Esophagus squamous epithelium (tissue), 5 donors: ENCODE measurements around the gene HK2. TPM values are rescaled to one million over a fixed set of nuclear protein-coding genes. Genes with fewer than 3 reads are reported as not detected.

ENCODE experiments used
- DNase-seq: peaks from one replicate; lab custom pipeline; 2025; lab: John Stamatoyannopoulos, UW
- H3K27ac ChIP-seq, 4 donors: fragments of 200-600 bp; sonication (generic); one replicate each; pipeline ENCODE4 v1.5.1; 2016 to 2019; ENCODE audit warnings: mild to moderate bottlenecking in 1 of 4
- H3K27me3 ChIP-seq, 4 donors: fragments of 200-600 bp; sonication (generic); 1 replicate in 3 of 4; 2 replicates in 1 of 4; pipeline versions ENCODE4 v1.5.1 to v1.6.0; 2017 to 2021; ENCODE audit warnings: antibody characterized with exemption in 1 of 4
- H3K36me3 ChIP-seq, 3 donors: fragments of 200-600 bp; sonication (generic); one replicate each; pipeline ENCODE4 v1.5.1; 2016 to 2019
- H3K4me1 ChIP-seq, 3 donors: fragments of 200-600 bp; sonication (generic); one replicate each; pipeline ENCODE4 v1.5.1; 2017 to 2019
- H3K4me3 ChIP-seq, 4 donors: fragments of 200-600 bp; sonication (generic); 1 replicate in 3 of 4; 2 replicates in 1 of 4; pipeline ENCODE4 v1.5.1; 2016 to 2019; ENCODE audit warnings: mild to moderate bottlenecking in 2 of 4, moderate library complexity in 1 of 4
- H3K9me3 ChIP-seq, 3 donors: fragments of 200-600 bp; sonication (generic); one replicate each; pipeline ENCODE4 v1.5.1; 2016 to 2019
- POLR2A ChIP-seq, 4 donors: fragments of 450-650 bp; IDR thresholded peaks; one replicate each; pipeline ENCODE4 v1.6.1; 2017; ENCODE audit warnings: antibody characterized with exemption in 4 of 4, mild to moderate bottlenecking in 4 of 4, moderate library complexity in 3 of 4
- WGBS, 2 donors: methylation state at CpG; one replicate each; pipeline ENCODE4 v1.1.5; 2018; 5-methylcytosine and 5-hydroxymethylcytosine counted together
- intact Hi-C: fragments of 100-400 bp; cut with DNase I; formaldehyde crosslinking; loops from one replicate; pipeline ENCODE4 v1.15.0; 2022
- total RNA-seq, 4 donors: library from RNA; depleted of rRNA; stranded (reverse); fragments of >200 nt; gene quantifications; one replicate each; pipeline ENCODE4 v1.1.0, GENCODE V29; 2016
- TF ChIP-seq, protein P1 (sequence below), 6 experiments: fragments of 450-650 bp in 4 of 6; fragments of 200-600 bp in 2 of 6; sonication (generic) in 2 of 6; IDR thresholded peaks; one replicate each; pipeline ENCODE4 v1.5.1; 2016 to 2019; ENCODE audit warnings: antibody characterized with exemption in 6 of 6, mild to moderate bottlenecking in 4 of 6, moderate library complexity in 4 of 6
- donor health status: DM: yes; HTN: yes; CAD: no.

The HK2 gene
- total RNA-seq, 4 donors from 2014 or later = 11.2 to 45.4 (median 25.1) TPM

DNA sequence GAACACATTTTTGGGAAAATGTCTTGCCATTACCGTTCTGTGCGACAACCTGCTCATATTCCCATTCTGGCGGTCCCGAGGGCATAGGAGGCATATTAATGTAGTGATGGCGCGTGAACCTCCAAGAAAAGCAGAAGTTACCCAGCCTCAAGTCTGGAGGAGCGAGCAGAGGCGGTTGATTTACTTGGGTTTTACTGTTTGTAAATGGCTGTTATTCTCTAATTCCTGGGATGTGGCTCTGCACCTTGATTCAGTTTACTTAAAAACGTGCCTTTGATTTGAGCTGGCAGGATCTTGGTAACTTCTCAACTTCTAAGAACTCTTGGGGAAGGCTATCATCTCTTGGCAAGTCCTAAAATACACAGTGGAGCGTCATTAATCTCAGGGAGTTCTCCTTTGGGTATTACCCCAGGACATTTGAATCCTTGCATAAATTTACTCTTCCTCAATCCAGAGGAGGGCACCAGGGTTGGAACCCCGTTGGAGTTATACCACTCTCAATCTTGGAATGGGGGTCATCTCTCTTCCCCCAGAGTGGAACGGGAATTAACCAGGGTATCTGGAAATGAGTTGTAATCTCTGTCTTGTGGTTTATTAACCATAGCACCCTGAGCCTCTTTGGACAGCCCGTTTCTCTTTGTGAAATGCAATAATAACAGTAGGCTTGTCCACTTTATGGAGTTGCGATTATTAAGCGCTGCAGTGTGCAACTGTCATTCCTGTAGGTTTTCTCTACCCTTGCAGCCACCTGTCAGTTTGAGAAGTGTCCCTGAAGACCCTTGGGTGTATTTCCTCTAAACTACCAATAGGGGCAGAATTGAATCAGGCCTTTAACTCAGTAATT, 2.1 kb downstream of the HK2 start:
- no peaks in the 10 kb centered on the region for H3K9me3 ChIP-seq
- peaks cover 3 to 42% (median 16%) of the 10 kb centered on the region in 3 donors for H3K4me1 ChIP-seq
- H3K4me3 ChIP-seq = peak overlapping the region; percentile 51 to 81 (median 65)
- no peak for DNase-seq
- TF ChIP-seq POLR2A (IDR thresholded peaks at IDR 0.05) = no peak
- TF ChIP-seq, protein P1, sequence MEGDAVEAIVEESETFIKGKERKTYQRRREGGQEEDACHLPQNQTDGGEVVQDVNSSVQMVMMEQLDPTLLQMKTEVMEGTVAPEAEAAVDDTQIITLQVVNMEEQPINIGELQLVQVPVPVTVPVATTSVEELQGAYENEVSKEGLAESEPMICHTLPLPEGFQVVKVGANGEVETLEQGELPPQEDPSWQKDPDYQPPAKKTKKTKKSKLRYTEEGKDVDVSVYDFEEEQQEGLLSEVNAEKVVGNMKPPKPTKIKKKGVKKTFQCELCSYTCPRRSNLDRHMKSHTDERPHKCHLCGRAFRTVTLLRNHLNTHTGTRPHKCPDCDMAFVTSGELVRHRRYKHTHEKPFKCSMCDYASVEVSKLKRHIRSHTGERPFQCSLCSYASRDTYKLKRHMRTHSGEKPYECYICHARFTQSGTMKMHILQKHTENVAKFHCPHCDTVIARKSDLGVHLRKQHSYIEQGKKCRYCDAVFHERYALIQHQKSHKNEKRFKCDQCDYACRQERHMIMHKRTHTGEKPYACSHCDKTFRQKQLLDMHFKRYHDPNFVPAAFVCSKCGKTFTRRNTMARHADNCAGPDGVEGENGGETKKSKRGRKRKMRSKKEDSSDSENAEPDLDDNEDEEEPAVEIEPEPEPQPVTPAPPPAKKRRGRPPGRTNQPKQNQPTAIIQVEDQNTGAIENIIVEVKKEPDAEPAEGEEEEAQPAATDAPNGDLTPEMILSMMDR (IDR thresholded peaks at IDR 0.05) = peak; percentile 48 to 76 (median 65)
- H3K36me3 ChIP-seq = no peaks in the 10 kb centered on the region
- WGBS, 2 donors = 19 to 26% methylated on average over 12 to 15 of the region's 15 CpGs
- H3K27ac ChIP-seq = peak overlapping the region; percentile 74 to 88 (median 78)
- intact Hi-C loops = no loop called here
- H3K27me3 ChIP-seq = peaks cover 0 to 18% (median 0%) of the 10 kb centered on the region in 4 donors

DNA sequence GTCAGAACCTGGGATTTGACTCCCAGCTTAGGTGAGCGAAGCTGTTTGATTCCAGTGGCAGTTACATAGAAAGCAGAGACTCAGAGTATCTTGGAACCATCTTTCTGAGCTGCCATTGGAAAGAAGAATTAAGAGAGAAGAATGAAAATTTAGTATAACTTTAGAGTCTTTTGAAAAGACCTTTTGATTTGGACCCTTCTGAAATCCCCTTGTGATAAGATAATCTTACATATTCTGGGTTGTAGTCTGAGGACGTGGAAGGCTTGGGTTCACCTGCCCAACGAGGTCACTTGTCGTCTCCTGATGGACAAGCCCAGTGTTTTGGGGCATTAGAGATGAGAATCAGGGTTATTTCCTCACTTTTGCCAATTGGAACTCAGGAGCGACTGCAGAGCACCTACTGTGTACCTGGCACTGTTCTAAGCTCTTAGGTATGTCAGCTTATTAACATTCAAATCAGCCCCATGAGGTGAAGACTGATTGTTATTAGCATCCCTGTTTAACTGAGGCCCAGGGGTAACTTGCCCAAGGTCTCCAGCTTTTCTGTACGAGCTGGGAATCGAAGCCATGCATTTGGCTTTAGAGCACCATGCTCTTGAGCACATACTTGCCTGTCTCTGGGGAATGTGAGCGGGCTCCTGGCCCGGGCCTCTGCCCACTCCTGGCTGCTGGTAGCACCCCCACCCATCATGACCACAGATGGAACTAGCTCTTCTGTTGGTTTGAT, 2.9 kb downstream of the HK2 start:
- H3K27ac ChIP-seq = no peak overlapping the region
- 71 to 72% methylated on average over 8 to 9 of the region's 9 CpGs for WGBS, 2 donors
- peaks cover 3 to 42% (median 16%) of the 10 kb centered on the region in 3 donors for H3K4me1 ChIP-seq
- H3K27me3 ChIP-seq = peaks cover 0 to 18% (median 0%) of the 10 kb centered on the region in 4 donors
- H3K36me3 ChIP-seq = no peaks in the 10 kb centered on the region
- TF ChIP-seq, protein P1 (IDR thresholded peaks at IDR 0.05) = no peak
- no peak for TF ChIP-seq POLR2A (IDR thresholded peaks at IDR 0.05)
- peak overlapping the region in 2 of 4 donors; percentile 65 to 81 for H3K4me3 ChIP-seq
- DNase-seq = no peak
- H3K9me3 ChIP-seq = no peaks in the 10 kb centered on the region
- intact Hi-C loops = no loop called here

DNA sequence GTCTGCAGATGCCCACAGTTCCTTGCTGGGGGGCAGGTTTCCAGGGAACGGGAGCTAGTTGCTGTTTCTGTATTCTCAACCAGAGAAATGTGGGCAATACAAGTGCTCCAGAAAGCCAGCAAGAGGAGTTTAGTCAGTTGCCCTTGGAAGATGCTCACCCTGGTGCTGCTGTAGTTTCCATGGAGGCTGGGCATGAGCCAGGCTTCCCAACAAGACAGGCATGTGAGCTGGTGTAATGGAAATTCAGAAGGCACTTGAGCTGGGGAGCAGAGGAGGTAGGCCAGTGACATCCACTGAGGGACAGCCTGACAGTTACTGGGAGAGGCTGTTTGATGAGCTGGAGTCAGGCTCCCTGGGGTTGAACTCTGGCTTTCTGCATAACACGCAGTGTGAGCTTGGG, 7.7 kb downstream of the HK2 start:
- 94 to 100% methylated on average over 2 of the region's 2 CpGs for WGBS, 2 donors
- intact Hi-C loops = no loop called here
- Histone ChIP-seq H3K27ac (no peak overlapping the region), H3K36me3 (no peaks in the 10 kb centered on the region), H3K9me3 (no peaks in the 10 kb centered on the region), H3K4me1 (peaks cover 32 to 48% (median 36%) of the 10 kb centered on the region in 3 donors), H3K27me3 (no peaks in the 10 kb centered on the region), H3K4me3 (no peak overlapping the region)
- TF ChIP-seq POLR2A (IDR thresholded peaks at IDR 0.05) = no peak
- TF ChIP-seq, protein P1 (IDR thresholded peaks at IDR 0.05) = no peak
- DNase-seq = no peak

DNA sequence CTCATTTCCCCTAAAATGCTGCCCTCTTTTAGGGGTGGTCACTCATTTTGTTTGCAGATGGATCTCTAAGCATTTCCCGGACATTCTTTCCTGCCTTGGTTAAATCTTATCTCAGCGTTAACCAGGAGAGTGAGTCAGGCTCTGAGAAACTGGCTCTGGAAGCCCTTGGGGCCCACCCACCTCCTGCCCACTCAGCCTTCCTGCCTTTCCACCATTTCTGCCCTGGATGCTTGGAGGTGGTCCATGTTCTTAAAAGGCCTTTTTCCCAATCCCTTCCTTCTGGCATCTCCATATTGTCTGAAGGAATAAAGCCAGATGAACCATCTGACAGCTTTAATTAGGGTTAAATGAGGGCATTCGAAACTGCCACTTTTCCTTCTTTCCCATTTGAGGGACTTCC, 9.5 kb downstream of the HK2 start:
- intact Hi-C loops = no loop called here
- Histone ChIP-seq H3K27ac (peak overlapping the region; percentile 79 to 88 (median 84)), H3K27me3 (no peaks in the 10 kb centered on the region), H3K4me1 (peaks cover 44 to 54% (median 45%) of the 10 kb centered on the region in 3 donors), H3K4me3 (no peak overlapping the region), H3K36me3 (no peaks in the 10 kb centered on the region), H3K9me3 (no peaks in the 10 kb centered on the region)
- no peak for TF ChIP-seq POLR2A (IDR thresholded peaks at IDR 0.05)
- TF ChIP-seq, protein P1 (IDR thresholded peaks at IDR 0.05) = no peak
- DNase-seq = no peak
- 45% methylated on average over 3 of the region's 3 CpGs for WGBS, 2 donors

DNA sequence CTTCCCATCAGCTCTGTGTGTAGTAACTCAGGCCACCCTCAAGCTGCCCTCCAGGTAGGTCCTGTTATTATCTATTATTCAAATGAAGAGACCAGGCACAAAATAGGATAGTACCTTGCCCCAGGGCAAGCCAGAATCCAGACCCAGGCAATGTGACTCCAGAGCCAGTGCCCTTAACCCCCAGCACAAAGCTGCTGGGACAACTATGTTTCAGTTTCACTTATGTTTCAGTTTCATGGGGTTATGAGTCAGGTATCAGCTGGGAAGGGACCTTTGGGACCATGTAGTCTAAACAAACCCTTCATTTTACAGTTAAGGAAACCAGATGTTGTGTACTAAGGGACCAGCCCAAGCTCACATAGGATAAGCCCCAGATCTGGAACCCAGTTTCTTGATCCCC, 10.0 kb downstream of the HK2 start:
- Histone ChIP-seq H3K27ac (peak overlapping the region; percentile 79 to 88 (median 84)), H3K27me3 (no peaks in the 10 kb centered on the region), H3K4me3 (no peak overlapping the region), H3K9me3 (no peaks in the 10 kb centered on the region), H3K36me3 (no peaks in the 10 kb centered on the region), H3K4me1 (peaks cover 45 to 59% (median 47%) of the 10 kb centered on the region in 3 donors)
- intact Hi-C loops = no loop called here
- TF ChIP-seq, protein P1 (IDR thresholded peaks at IDR 0.05) = no peak
- no peak for TF ChIP-seq POLR2A (IDR thresholded peaks at IDR 0.05)
- DNase-seq = no peak
